T47D (cell line): ENCODE data around the gene DCHS1.
A peak's percentile ranks its signal among the peaks of the same experiment; 100 is the strongest.

ENCODE experiments used
- DNase-seq, 2 experiments: peaks; one replicate each; pipeline versions ENCODE4 v3.0.0 to v3.0.0-alpha.2; 2011 to 2012; ENCODE audit warnings: low read depth in 1 of 2, low spot score in 1 of 2
- JUND ChIP-seq: IDR thresholded peaks from 2 replicates; pipeline ENCODE4 v1.6.1; 2012; ENCODE audit warnings: low read depth
- in situ Hi-C: cut with HindIII; loops from 2 replicates; pipeline ENCODE4 v1.10.0; 2016; ENCODE audit warnings: low sequenced_read_pairs, low pct_unique_long_range_greater_than_20kb

Gene DCHS1

DNA sequence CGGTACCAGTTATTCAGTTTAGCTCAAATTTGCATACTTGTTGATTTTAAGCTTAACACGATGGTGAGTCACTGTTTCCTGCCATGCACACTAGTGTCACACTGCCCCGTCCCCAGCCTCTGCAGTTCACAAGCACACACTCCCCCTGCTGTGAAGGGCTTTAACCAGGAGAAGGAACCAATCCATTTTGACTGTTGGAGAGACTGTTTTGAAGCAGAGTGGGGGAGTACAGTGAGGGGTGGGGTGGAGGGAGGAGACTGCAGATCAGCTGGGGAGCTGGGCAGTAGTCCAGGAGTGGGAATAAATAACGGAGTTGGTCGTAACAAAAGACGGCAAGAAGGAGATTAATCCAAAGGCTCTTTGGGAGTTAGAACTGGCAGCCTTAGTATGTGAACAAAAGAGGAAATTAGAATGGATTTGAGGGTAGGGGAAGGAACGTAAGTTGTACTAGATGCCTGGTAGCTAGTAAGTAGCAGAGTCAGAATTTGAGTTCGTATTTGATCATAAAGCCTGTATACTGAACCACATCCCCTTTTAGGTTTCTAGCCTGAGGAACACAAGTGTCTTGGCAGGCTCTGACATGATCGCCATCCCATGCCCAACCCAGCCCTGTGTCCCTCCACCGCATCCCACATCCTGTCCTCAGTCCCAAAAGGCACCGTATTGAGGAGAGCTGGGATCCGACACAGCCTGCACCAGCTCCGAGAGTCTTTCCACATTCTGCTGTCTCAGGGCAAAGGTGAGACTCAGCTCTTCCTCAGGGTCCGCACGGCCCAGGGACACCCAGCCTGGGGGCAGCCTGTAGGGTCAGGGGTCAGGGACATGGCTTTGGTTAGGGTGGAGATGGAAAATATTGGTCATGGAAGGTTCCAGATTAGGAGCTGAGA, 37.2 kb downstream of the DCHS1 start:
- TF ChIP-seq JUND: no peak
- no peak for DNase-seq
- in situ Hi-C loops: no loop called here

DNA sequence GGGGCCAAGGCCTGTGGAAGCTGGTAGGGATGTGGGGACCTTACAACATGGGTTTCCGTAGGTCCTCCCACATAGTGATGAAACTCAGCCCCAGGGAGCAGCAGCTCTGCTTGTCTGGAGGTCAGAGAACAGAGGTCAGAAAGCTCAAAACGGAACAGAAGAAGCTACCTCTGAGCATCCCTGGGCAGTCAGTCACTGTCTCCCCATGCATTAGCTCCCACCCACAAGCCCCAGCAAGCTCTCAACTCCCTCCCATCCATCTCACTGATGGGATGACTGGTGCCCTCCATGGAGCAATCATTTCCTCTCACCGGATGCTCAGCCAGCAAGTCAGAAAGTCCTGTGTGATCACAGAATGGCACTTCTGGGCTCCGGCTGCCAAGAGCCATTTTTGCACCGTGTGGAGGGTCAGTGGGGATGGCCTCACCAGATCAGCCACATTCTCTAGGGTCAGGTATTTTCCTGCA, 38.3 kb downstream of the DCHS1 start:
- in situ Hi-C loops: no loop called here
- TF ChIP-seq JUND: no peak
- no peak for DNase-seq

DNA sequence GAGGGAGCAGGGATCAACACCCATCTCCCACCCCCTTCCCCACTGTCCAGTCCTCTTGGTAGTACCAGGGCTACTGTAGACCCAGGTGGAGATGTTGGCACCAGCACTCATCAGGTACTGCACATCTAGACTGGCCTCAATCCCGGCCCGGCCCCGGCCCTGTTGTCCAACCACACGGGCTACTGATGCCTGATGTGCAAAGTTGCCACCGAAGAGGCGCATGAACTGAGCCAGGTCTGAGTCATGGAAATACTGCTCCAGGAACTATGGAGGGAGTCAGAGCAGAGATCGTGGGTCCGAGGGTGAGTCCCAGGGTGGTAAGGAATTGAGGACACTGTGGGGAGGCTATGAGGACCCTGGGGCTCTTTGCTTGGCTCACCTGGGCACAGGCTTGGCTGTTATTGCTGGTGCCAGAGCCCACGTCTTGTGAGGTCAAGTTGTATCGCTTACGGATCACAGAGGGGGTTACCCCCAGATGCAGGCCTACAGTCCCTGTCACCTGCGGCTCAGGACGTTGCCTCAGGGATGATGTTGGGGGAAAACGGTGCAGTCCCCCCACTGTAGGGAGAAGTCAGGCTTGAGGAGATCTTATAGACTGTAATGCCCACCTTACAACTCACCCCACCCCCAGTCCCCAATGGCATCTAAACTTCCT, 38.9 kb downstream of the DCHS1 start:
- DNase-seq: no peak
- in situ Hi-C loops: no loop called here
- no peak for TF ChIP-seq JUND

DNA sequence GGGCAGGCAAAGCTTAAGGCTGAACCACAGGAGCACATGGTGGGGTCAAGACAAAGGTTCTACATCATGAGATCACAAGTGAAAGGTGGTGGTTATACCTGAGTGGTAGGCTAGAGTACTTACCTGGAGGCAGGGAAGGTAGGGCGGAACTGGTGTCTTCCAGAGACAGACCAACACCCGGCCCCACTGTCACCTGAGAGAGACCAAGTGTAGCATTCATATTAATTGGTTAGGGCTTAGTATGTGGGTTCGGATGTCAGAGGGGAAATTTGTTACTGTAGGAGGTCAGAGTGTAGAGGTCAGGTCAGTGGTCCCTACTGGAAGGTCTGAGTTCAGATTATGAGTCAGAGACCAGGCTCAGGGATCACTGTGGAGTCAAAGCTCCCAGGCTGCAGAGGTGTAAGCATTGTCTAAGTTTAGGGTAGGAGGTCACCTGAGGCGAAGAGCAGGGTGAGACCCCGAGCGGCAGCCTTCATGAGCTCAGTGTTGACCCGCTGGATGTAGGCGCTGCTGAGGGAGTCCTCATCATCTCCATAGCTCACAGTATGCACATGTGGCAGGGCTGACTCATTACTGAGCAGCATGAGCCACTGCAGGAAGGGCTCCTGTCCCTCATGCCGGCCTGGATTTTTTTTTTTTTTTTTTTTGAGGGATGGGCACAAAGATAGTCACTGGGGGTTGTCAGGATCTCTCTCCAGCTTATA, 39.6 kb downstream of the DCHS1 start:
- in situ Hi-C loops: no loop called here
- DNase-seq: no peak
- TF ChIP-seq JUND: no peak

DNA sequence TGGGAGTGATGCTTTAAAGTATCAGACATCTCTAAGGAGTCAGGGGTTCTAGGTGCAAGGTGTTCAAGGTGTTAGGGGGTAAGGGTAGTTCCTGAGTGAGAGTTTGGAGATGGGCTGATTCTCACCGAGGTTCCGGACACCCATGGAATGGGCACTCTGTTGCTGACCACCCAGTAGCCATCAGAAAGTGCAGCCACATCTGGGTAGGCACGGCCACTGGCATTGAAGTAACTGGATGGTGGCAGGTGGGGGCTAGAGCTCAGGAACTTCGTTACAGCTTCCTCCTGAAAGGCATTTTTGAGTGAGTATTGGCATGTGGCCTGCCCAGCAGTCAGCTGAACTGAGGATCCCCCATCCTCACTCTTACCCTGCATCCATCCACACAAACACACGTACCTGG, 40.6 kb downstream of the DCHS1 start:
- in situ Hi-C loops: no loop called here
- no peak for TF ChIP-seq JUND
- no peak for DNase-seq

DNA sequence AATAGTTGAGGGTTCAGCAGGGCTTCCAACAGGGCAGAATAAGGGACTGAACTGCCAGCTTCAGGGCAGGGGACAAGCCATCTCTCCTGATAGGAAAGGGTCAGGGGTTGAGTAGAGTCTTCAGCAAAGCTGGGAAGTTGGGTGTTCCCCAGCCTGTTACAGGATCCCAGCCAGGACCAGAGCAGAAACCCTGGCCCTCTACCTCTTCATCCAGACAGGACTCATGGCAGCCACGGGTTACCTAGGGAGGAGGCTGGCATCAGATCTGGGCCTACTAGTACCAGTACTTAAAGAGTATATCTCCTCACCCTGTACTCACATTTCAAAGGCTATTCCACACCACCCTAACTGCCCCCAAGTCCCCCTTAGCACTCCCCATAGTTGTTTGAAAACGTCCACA, 41.2 kb downstream of the DCHS1 start:
- in situ Hi-C loops: no loop called here
- TF ChIP-seq JUND: no peak
- DNase-seq: no peak

DNA sequence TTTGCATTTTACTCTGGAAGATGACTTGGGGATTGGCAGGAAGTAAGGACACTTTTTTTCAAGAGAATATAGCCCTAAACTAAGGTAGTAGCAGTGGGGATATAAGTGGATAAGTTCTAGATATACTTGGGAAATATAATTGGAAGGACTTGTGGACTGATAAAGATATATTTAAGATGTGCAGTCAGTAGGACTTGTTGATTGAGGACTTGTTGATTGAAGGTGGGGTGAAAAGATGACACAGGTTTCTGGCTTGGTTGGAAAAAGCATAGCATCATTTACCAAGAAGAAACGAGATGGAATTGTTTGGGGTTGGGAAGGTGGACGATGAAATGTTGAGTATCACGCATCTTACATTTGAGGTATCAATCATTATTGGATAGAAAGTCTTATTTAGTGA, 42.1 kb downstream of the DCHS1 start:
- in situ Hi-C loops: no loop called here
- DNase-seq: no peak
- TF ChIP-seq JUND: no peak

DNA sequence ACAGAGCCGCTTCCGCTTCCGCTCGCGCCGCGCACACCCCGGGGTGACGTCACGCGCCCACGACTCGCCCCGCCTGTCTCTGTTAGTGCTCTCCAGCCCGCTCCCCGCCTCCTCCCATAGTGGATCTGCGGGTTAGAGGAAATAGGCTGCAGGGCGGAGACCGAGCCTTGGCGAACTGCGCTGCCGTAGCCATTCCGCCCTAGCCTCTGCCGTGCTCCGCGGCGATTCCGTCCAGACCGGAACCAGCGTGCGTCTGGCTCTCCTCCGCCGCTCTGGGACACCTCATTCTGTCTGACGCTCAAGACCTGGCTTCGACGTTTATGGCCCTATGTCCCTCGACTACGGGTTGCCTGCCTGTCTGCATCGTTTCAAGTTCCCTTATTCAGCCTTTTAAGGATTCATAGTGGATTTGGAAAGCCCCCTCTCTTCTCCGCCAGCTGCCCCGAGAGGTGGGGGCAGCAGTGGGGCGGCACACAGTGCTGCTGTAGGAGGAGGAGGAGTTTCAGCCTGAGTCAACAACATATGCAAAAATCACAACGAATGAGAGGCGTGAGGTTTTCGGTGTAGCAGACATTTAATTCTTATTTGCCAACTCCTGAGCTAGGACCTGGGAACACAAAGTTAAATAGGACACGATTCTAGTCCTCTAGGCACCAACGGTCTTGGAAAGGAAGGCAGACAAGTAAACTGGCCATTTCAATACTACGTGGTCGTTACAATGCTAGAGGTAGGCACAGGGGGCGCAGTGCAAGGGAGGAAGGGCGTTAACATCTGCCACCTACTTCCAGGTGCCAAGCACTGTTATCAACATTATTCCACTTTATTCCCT, 43.2 kb downstream of the DCHS1 start, which contains the start of gene TAF10:
TSS of gene TAF10 (minus strand) at position 4 of the 829 bp plus-strand sequence. CDS start 27 bp downstream, outside the sequence.
- in situ Hi-C loops: no loop called here
- DNase-seq: peak; percentile 69 to 95
- TF ChIP-seq JUND: no peak

DNA sequence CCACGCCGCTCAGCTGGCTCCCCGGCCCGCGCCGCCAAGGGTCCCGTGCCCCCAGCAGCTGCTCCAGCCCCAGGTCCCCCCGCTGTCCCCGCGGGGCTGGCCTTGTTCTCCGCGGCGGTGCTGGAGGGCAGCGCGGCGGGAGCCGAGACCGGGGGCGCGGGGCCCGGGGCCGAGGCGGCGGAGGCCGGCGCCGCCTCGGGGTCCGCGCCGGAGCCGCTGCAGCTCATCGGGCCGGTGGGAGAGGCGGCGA, 43.7 kb downstream of the DCHS1 start:
- TF ChIP-seq JUND: no peak
- in situ Hi-C loops: no loop called here
- DNase-seq: no peak

DNA sequence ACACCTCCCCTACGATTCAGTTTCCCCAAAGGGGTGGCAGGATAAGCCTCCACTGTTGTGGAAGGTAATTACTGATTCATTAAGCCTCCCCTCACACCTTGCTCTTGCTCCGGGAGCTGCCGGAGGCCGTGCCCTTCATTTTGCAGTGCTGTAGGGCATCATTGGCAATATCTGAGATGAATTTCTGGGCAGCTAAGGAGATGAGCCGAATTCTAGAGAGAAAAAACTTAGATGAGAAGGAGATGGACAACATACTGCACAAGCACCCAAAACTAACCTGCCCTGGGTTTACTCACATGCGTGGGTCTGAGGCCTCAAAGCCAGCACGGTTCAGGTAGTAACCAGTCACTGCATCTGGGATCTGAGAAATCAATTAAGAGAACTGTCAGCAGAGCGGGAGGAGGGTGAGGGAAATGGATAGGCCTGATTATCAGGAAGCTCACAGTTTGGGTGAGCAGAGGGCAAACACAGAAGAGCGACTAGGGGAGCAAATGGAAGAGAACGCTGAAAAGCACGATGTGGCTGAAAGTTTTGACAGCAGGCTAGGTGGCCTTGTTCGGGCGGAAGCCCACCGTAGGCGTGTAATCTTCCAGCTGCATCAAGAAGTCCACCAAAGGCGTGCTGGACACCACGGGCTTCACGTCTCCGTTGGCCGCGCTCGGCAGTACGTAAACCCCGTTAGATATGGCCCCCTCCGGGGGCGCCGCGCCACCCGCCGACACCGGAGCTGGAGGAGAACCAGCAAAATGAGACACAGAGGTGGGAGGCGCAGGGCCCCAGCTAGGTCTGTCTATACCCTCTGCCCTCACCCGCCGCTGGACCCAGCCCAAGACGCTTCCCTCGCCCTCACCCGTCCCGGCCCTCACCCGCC, 44.3 kb downstream of the DCHS1 start:
- TF ChIP-seq JUND: no peak
- DNase-seq: no peak
- in situ Hi-C loops: no loop called here

DNA sequence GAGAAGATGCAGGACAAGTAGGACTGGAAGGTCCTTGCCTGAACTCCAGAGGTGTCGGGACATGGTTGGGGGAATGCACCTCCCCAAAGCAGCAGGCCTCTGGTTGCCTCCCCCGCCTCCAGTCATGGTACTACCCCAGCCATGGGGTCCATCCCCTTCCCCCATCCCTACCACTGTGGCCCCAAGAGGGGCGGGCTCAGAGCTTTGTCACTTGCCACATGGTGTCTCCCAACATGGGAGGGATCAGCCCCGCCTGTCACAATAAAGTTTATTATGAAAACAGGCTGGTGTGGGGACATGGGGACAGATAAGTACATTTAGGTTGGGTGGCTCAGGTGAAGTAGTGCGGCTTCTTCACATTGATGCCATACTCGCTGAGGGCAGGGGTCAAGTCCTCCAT, 45.0 kb downstream of the DCHS1 start:
- DNase-seq: no peak
- in situ Hi-C loops: no loop called here
- TF ChIP-seq JUND: no peak
